Effector memory CD4-positive, alpha-beta T cell (primary cell): Measurements from ENCODE around the gene GRK3.

ENCODE experiments used
- DNase-seq, 3 donors: peaks; one replicate each; pipeline ENCODE4 v3.0.0-alpha.2; 2020
- H3K27ac ChIP-seq: 2 replicates; pipeline ENCODE4 v1.7.0; 2013; ENCODE audit warnings: mild to moderate bottlenecking, low read length, moderate library complexity; ENCODE audit not compliant: insufficient read depth, poor library complexity, severe bottlenecking
- H3K27me3 ChIP-seq: replicated peaks from 2 replicates; pipeline ENCODE4 v1.7.0; 2013; ENCODE audit warnings: mild to moderate bottlenecking, low read length; ENCODE audit not compliant: insufficient read depth, control insufficient read depth, poor library complexity, severe bottlenecking
- H3K36me3 ChIP-seq: 2 replicates; pipeline ENCODE4 v1.7.0; 2013; ENCODE audit warnings: mild to moderate bottlenecking, low read length, moderate library complexity; ENCODE audit not compliant: control insufficient read depth, insufficient read depth
- H3K4me1 ChIP-seq: 2 replicates; pipeline ENCODE4 v1.7.0; 2013; ENCODE audit warnings: low read length, mild to moderate bottlenecking; ENCODE audit not compliant: control insufficient read depth, insufficient read depth, poor library complexity, severe bottlenecking
- H3K4me3 ChIP-seq: 2 replicates; pipeline ENCODE4 v1.7.0; 2013; ENCODE audit warnings: low read length, low read depth, mild to moderate bottlenecking; ENCODE audit not compliant: insufficient read depth, poor library complexity, severe bottlenecking
- H3K9me3 ChIP-seq: 2 replicates; pipeline ENCODE4 v1.7.0; 2013; ENCODE audit warnings: mild to moderate bottlenecking, low read length, moderate library complexity; ENCODE audit not compliant: control insufficient read depth

The GRK3 gene

DNA sequence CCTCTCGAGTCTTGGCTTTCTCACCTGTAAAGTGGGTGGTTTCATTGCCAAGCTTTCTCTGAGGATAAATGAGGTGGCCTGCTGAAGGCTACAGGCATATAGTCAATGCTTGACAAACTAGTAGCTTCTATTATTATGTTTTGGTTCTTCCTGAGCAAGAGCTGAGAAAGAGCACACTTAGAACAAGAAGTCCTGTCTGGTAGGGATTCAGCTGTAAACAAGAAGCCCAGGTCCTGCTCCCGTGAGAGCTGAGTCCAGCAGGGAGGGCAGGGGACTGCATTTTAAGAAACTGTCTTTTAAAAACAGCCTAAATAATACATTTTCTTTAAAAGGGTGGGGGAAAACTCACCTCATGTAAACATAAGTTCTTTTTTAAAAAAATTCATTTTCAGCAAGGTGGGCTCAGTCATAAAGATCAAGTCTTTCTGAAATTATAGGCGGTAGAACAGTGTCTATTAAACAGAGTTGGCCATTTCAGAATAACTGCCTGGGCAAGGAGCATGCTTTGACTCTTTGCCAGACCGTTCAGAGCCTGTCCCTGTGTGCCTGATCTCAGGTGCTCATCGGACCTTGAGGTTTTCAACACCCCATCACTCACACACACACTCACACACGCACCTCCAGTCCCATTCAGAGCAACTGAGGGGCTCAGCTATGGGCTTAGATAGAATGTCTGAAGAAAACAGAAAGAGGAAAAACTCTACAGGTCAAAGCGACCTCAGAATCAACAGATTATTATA, 148.4 kb downstream of the GRK3 start:
- H3K4me1 ChIP-seq: no peaks in the 10 kb centered on the region
- H3K4me3 ChIP-seq: no peak overlapping the region
- no peaks in the 10 kb centered on the region for H3K27me3 ChIP-seq
- H3K9me3 ChIP-seq: no peaks in the 10 kb centered on the region
- no peak for DNase-seq
- H3K27ac ChIP-seq: no peak overlapping the region
- H3K36me3 ChIP-seq: no peaks in the 10 kb centered on the region

DNA sequence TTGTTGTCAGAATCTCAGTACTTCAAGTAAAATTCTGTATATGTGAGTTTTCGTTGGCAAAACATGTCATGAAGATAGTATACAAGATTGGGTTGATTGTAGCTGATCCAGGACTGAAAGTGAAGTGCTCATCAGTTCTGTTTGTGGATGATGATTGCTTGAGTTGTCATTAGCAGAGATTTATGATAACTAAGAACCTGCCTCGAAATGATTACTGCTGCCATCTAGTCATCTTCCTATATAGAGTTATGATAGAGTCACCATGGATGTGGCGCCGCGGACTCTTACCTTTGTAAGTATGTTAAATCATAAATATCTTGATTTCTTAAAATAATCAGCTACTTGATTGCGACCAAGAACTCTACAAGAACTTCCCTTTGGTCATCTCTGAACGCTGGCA, 149.6 kb downstream of the GRK3 start:
- Histone ChIP-seq H3K4me3 (no peak overlapping the region), H3K27me3 (no peaks in the 10 kb centered on the region), H3K27ac (no peak overlapping the region), H3K36me3 (no peaks in the 10 kb centered on the region), H3K4me1 (no peaks in the 10 kb centered on the region), H3K9me3 (no peaks in the 10 kb centered on the region)
- no peak for DNase-seq

DNA sequence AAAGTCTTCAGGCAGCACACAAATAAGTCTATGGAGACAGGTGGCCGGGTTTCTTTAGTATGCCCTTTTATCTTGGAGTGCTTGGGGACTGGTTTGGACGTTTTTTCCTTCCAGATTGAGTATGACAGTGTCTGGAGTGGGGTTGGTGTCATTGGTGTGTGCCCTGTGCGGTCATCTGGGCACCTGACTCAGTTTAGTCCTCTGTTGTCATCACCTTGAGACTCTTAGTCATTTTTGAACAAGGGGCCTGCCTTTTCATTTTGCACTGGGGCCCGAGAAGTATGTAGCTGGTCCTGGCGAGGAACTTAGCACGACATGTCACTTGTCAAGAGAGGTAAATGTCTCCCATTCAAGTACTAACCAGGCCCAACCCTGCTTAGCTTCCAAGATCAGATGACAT, 150.3 kb downstream of the GRK3 start:
- Histone ChIP-seq H3K4me1 (no peaks in the 10 kb centered on the region), H3K9me3 (no peaks in the 10 kb centered on the region), H3K27ac (no peak overlapping the region), H3K36me3 (no peaks in the 10 kb centered on the region), H3K27me3 (no peaks in the 10 kb centered on the region), H3K4me3 (no peak overlapping the region)
- DNase-seq: no peak

DNA sequence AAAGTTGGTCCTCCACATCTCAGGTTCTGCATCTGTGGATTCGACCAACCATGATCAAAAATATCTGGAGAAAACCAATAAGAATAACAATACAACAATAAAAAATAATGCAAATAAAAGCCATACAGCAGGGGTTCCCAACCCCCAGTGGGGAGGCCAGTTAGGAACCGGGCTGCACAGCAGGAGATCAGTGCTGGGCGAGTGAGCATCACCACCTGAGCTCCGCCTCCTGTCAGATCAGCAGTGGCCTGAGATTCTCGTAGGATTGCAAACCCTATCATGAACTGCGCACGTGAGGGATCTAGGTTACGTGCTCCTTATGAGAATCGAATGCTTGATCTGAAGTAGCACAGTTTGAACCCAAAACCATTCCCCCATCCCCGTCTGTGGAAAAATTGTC, 152.2 kb downstream of the GRK3 start:
- no peak for DNase-seq
- no peaks in the 10 kb centered on the region for H3K27me3 ChIP-seq
- no peaks in the 10 kb centered on the region for H3K9me3 ChIP-seq
- no peak overlapping the region for H3K27ac ChIP-seq
- H3K4me3 ChIP-seq: no peak overlapping the region
- H3K4me1 ChIP-seq: no peaks in the 10 kb centered on the region
- H3K36me3 ChIP-seq: no peaks in the 10 kb centered on the region

DNA sequence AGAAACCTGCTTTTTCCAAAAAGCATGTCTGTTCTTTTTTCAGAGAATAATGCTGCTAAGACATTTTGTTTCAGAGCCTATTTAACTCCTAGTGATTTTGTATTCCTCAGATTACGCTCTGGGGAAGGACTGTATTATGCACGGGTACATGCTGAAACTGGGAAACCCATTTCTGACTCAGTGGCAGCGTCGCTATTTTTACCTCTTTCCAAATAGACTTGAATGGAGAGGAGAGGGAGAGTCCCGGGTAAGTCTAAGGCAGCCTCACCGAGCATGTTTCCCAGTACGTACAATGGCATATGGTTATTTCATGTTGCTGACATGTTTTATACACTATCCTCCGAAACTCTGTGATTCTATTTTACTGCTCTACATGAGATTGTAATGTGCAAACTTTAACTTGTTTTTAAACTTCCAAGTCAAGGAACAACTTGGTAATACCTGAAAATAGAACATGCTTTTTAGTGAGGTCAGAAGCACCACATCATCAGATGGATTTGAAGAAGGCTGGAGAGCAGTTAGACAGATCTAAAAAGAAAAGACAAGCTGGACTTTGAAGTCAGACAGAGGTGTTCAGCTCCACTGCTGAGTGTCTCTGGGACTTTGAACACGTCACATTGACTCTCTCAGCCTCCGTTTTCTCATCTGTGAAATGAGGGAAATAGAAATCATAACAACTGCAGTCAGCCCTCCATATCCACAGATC, 153.8 kb downstream of the GRK3 start:
- Histone ChIP-seq H3K9me3 (no peaks in the 10 kb centered on the region), H3K4me1 (no peaks in the 10 kb centered on the region), H3K36me3 (no peaks in the 10 kb centered on the region), H3K27me3 (no peaks in the 10 kb centered on the region), H3K4me3 (no peak overlapping the region), H3K27ac (no peak overlapping the region)
- no peak for DNase-seq

DNA sequence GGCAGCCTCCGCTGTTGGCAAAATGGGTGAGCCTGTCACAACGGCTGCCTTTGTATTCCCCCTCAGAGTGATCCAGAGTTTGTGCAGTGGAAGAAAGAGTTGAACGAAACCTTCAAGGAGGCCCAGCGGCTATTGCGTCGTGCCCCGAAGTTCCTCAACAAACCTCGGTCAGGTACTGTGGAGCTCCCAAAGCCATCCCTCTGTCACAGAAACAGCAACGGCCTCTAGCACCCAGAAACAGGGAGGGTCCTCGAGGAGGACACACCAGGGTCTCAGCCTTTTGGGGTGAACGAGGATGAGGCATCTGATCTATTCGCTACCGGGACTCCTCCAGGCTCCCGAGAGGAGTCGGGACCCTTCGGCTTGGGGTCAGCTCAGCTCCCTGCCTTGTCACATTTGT, 157.7 kb downstream of the GRK3 start:
- no peaks in the 10 kb centered on the region for H3K36me3 ChIP-seq
- H3K9me3 ChIP-seq: no peaks in the 10 kb centered on the region
- no peak for DNase-seq
- no peaks in the 10 kb centered on the region for H3K4me1 ChIP-seq
- H3K4me3 ChIP-seq: no peak overlapping the region
- H3K27me3 ChIP-seq: no peaks in the 10 kb centered on the region
- no peak overlapping the region for H3K27ac ChIP-seq

DNA sequence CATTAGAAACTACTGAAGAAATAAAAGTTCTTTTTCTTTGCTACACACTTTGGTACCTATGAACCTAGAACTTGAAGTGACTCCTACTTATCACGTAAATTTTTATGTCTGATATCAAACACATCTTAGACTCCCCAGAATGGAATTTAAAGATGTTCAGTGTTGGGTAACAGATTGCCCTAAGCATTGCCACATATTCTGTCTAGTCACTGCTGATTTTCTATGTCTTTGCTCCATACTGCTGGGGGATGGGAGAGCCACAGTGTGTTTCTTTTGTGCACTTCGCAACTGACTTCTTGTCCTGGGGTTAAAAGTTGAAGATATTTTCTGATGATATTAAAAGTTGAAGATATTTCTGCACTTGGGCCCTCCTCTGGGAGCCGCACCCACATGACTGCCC, 158.2 kb downstream of the GRK3 start:
- Histone ChIP-seq H3K4me3 (no peak overlapping the region), H3K9me3 (no peaks in the 10 kb centered on the region), H3K27ac (no peak overlapping the region), H3K36me3 (no peaks in the 10 kb centered on the region), H3K4me1 (no peaks in the 10 kb centered on the region), H3K27me3 (no peaks in the 10 kb centered on the region)
- DNase-seq: no peak

DNA sequence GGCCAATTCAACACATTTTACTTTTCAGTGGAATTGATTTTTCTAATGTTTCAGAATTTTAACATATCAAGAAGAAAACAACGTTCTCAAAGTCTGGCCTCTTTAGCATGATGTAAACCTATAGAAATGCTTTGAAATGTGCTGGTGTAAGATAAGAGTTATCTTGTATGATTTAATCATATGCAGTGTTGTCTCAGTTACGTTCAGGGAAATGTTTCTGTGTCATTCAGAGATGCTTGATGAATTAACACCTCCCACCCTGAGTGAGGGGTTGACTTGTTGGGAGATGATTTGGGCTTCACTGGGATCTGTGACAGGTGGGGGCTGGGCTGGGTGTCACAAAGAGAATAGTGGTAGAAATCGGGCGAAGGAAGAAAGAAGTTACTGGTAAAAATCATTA, 161.8 kb downstream of the GRK3 start:
- no peaks in the 10 kb centered on the region for H3K9me3 ChIP-seq
- no peak overlapping the region for H3K4me3 ChIP-seq
- H3K4me1 ChIP-seq: no peaks in the 10 kb centered on the region
- no peaks in the 10 kb centered on the region for H3K27me3 ChIP-seq
- DNase-seq: no peak
- no peak overlapping the region for H3K27ac ChIP-seq
- no peaks in the 10 kb centered on the region for H3K36me3 ChIP-seq

DNA sequence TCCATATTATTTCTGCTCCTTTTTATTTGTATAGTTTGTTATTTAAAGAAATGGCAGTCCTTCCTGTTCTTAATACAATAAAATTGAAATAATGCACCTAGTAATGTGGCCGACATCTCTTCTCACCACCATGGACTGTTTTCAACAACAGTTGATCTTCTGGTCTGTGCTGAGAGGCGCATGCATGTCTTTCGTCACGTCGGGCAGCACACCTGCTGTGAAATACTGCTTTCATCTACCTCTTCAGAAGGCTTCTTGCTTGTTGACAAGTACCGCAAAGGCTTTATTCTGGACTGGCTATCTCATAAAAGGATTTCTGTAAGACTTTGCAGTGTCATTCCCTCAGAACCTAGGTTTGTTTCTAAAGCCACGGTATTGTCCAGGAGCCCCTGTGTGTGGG, 163.6 kb downstream of the GRK3 start:
- H3K4me3 ChIP-seq: no peak overlapping the region
- DNase-seq: no peak

More for the DNA sequence above, 163.6 kb downstream of the GRK3 start:
- Histone ChIP-seq H3K27ac (no peak overlapping the region), H3K27me3 (no peaks in the 10 kb centered on the region), H3K9me3 (no peaks in the 10 kb centered on the region), H3K36me3 (no peaks in the 10 kb centered on the region), H3K4me1 (no peaks in the 10 kb centered on the region)
